ENCODE results near the gene ABHD12.

The ABHD12 gene

GRCh38 chr20:25293507-25293906, 97.1 kb downstream of the ABHD12 start:
- no peak for FAIRE-seq
- no peak for DNase-seq (ENCODE audit: insufficient read length, low spot score)

GRCh38 chr20:25292176-25292891, 98.3 kb downstream of the ABHD12 start:
- FAIRE-seq (no peak), DNase-seq (ENCODE audit: insufficient read length, low spot score) (no peak)

GRCh38 chr20:25291432-25292133, 99.1 kb downstream of the ABHD12 start:
- DNase-seq (ENCODE audit: insufficient read length, low spot score): no peak
- no peak for FAIRE-seq

- FAIRE-seq (no peak), DNase-seq (ENCODE audit: insufficient read length, low spot score) (no peak)
These were observed 99.8 kb downstream of the ABHD12 start for GRCh38 chr20:25290646-25291431.

- no peak for FAIRE-seq
- no peak for DNase-seq (ENCODE audit: insufficient read length, low spot score)
These were observed 100.6 kb downstream of the ABHD12 start for GRCh38 chr20:25289886-25290597.

- DNase-seq (ENCODE audit: insufficient read length, low spot score): no peak
- no peak for FAIRE-seq
These were observed 102.1 kb downstream of the ABHD12 start for GRCh38 chr20:25288291-25289181.

- DNase-seq (ENCODE audit: insufficient read length, low spot score) (no peak), FAIRE-seq (no peak)
These were observed 102.9 kb downstream of the ABHD12 start for GRCh38 chr20:25287631-25288290.

GRCh38 chr20:25286917-25287316, 103.7 kb downstream of the ABHD12 start:
- FAIRE-seq (no peak), DNase-seq (ENCODE audit: insufficient read length, low spot score) (no peak)

GRCh38 chr20:25285856-25286798, 104.5 kb downstream of the ABHD12 start:
- DNase-seq (ENCODE audit: insufficient read length, low spot score) (no peak), FAIRE-seq (no peak)

GRCh38 chr20:25285091-25285647, 105.5 kb downstream of the ABHD12 start:
- FAIRE-seq (no peak), DNase-seq (ENCODE audit: insufficient read length, low spot score) (no peak)

- no peak for FAIRE-seq
- no peak for DNase-seq (ENCODE audit: insufficient read length, low spot score)
These were observed 106.5 kb downstream of the ABHD12 start for GRCh38 chr20:25284131-25284601.

- DNase-seq (ENCODE audit: insufficient read length, low spot score): no peak
- FAIRE-seq: no peak
These were observed 107.2 kb downstream of the ABHD12 start for GRCh38 chr20:25283221-25283951.

- no peak for DNase-seq (ENCODE audit: insufficient read length, low spot score)
- FAIRE-seq: no peak
These were observed 107.8 kb downstream of the ABHD12 start for GRCh38 chr20:25282796-25283195.

GRCh38 chr20:25282034-25282781, 108.4 kb downstream of the ABHD12 start:
- no peak for FAIRE-seq
- DNase-seq (ENCODE audit: insufficient read length, low spot score): no peak

GRCh38 chr20:25281541-25281991, 109.1 kb downstream of the ABHD12 start:
- DNase-seq (ENCODE audit: insufficient read length, low spot score) (no peak), FAIRE-seq (no peak)
